ENCODE measurements around the gene EAPP. TPM values are rescaled to one million over a fixed set of nuclear protein-coding genes. Genes with fewer than 3 reads are reported as not detected.
"Not testable (repeated sequence)": the region's sequence is repeated elsewhere in the genome, so short reads cannot be mapped to it uniquely, and the experiment has no call there.

Gene EAPP
- polyA plus RNA-seq, 4 donors, result 62.4 to 80.5 (median 78.1) TPM

DNA sequence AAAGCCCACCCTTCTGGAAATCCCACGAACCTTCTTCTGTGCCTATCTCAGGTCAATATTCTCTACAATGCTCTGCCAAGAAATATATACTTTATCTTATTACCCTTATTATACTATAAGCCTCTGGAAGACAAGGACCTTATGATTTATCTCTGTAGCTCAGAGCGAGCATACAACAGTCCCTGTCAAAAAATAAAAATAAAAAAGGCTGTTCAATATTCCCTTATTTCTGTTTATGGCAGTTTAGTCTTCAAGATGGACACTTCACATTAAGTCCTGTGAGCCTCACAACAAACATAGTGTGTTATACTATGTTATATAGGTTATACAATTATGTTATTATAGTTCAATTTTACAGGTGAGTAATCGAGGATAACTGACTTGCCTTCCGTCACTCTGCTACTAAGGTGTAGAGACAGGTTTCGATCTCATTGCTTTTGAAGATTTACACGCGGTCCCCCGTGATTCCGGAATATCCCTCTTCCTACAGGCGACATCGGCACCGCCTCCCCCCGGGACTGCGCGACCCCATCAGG lies 562 bp downstream of the EAPP start:
- peak in 1 of 4 donors; percentile 13 for DNase-seq (ENCODE audit: low read depth in 4 of 4, low spot score in 3 of 4)

DNA sequence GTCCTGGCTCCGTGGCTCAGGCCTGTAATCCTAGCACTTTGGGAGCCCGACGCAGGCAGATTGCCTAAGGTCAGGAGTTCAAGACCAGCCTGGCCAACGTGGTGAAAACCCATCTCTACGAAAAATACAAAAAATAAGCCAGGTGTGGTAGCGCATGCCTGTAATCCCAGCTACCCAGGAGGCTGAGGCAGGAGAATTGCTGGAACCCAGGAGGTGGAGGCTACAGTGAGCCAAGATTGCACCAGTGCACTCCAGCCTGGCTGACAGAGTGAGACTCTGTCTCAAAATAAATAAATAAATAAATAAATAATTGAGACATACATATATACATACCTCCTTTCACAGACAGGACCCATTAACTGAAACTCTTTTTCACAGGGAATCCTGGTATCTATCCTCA lies 1.4 kb downstream of the EAPP start:
- not testable (repeated sequence) for DNase-seq (ENCODE audit: low read depth in 4 of 4, low spot score in 3 of 4)

GRCh38 chr14:34537677-34538009 lies 1.9 kb downstream of the EAPP start:
- DNase-seq (ENCODE audit: low read depth in 4 of 4, low spot score in 3 of 4), result no peak

- DNase-seq (ENCODE audit: low read depth in 4 of 4, low spot score in 3 of 4), result no peak
These were observed 2.4 kb downstream of the EAPP start for GRCh38 chr14:34536951-34537676.

DNA sequence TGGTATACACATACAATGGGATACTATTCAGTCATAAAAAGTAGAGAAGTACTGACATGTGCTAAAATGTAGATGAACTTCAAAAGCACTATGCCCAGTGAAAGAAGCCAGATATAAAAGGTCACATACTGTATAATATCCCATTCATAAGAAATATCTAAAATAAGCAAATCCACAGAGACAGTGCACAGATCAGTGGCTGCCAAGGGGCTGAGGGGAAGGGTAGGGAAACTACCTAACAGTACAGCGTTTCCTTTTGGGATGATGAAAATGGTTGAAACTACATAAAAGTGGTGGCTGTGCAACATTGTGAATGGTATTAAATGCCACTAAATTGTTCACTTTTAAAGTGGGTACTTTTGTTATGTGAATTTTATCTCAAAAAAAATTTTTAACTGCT lies 11.9 kb downstream of the EAPP start:
- no peak for DNase-seq (ENCODE audit: low read depth in 4 of 4, low spot score in 3 of 4)

- DNase-seq (ENCODE audit: low read depth in 4 of 4, low spot score in 3 of 4), result not testable (repeated sequence)
These were observed 15.3 kb downstream of the EAPP start for GRCh38 chr14:34524216-34524615.

DNA sequence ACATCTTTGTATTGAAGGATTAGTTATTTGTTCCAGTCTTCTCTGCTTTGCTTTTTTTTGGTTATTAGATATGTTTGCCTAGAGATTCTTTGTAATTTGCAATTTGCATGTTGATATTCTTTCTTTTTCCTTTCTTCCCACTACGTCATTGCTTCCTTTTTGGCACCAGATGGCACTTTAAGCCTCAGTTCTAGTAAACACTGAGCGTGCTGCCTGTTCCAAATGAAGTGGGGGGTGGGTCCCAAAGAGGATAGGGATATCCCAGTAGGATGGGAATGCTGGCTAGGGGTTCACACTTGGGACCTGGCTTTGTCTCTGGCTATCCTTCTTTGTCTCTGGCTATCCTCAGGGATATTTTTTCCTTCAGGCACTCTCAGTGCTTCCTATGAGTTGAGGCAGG lies 17.0 kb downstream of the EAPP start:
- no peak for DNase-seq (ENCODE audit: low read depth in 4 of 4, low spot score in 3 of 4)

DNA sequence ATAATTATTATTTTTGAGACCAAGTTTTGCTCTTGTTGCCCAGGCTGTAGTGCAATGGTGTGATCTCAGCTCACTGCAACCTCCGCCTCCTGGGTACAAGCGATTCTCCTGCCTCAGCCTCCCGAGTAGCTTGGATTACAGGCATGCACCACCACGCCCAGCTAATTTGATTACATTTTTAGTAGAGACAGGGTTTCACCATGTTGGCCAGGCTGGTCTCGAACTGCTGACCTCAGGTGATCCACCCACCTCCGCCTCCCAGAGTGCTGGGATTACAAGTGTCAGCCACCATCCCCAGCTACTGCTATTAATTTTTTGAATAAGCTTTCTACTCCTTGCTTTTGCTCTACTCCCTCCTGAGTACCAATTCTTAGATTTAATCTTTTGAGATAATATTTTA lies 18.4 kb downstream of the EAPP start:
- not testable (repeated sequence) for DNase-seq (ENCODE audit: low read depth in 4 of 4, low spot score in 3 of 4)

GRCh38 chr14:34520304-34520970 lies 19.1 kb downstream of the EAPP start:
- DNase-seq (ENCODE audit: low read depth in 4 of 4, low spot score in 3 of 4), result not testable (repeated sequence)

DNA sequence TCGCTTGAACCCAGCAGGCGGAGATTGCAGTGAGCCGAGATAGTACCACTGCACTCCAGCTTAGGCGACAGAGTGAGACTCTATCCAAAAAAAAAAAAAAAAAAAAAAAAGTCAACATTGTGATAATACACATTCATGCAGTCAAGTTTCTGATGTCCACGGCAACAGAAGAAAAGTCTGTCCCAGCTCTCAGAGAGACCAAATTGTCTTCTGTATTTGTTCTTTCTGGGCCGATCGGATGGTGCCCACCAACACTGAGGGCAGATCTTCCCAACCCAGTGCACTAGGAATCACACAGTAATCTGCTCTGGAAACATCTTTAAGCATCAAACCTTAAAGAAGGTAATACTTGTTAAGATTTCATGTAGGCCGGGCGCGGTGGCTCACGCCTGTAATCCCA lies 31.6 kb downstream of the EAPP start:
- no peak for DNase-seq (ENCODE audit: low read depth in 4 of 4, low spot score in 3 of 4)

DNA sequence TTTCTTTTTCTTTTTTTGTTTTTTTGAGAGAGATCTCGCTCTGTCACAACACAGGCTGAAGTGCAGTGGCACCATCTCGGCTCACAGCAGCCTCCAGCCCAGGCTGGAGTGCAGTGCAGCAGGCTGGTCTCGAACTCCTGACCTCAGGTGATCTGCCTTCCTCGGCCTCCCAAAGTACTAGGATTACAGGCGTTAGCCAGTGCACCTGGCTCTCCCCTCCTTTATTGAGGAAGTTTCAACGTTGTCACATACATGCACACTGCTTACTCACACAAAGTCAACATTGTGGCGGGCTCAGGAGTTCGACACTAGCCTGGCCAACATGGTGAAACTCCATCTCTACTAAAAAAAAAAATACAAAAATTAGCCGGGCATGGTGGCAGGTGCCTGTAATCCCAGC lies 32.0 kb downstream of the EAPP start:
- DNase-seq (ENCODE audit: low read depth in 4 of 4, low spot score in 3 of 4), result no peak

DNA sequence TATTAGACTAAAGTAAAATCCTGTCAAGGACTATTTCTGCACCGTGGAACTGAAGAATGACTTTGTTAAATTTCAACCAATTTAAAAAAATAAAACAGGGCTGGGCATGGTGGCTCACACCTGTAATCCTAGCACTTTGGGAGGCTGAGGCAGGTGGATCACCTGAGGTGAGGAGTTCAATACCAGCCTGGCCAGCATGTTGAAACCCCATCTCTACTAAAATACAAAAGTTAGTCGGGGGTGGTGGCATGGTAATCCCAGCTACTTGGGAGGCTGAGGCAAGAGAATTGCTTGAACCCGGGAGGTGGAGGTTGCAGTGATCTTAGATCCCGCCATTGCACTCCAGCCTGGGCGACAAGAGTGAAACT lies 34.4 kb downstream of the EAPP start:
- not testable (repeated sequence) for DNase-seq (ENCODE audit: low read depth in 4 of 4, low spot score in 3 of 4)

DNA sequence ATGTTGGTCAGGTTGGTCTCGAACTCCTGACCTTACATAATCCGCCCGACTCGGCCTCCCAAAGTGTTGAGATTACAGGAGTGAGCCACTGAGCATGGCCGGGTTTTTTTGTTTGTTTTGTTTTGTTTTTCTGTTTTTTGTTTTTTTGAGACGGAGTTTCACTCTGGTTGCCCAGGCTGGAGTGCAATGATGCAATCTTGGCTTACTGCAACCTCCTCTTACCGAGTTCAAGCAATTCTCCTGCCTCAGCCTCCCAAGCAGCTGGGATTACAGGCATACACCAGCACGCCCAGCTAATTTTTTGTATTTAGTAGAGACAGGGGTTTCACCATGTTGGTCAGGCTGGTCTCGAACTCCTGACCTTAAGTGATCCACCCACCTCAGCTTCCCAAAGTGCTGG lies 35.5 kb downstream of the EAPP start:
- not testable (repeated sequence) for DNase-seq (ENCODE audit: low read depth in 4 of 4, low spot score in 3 of 4)

DNA sequence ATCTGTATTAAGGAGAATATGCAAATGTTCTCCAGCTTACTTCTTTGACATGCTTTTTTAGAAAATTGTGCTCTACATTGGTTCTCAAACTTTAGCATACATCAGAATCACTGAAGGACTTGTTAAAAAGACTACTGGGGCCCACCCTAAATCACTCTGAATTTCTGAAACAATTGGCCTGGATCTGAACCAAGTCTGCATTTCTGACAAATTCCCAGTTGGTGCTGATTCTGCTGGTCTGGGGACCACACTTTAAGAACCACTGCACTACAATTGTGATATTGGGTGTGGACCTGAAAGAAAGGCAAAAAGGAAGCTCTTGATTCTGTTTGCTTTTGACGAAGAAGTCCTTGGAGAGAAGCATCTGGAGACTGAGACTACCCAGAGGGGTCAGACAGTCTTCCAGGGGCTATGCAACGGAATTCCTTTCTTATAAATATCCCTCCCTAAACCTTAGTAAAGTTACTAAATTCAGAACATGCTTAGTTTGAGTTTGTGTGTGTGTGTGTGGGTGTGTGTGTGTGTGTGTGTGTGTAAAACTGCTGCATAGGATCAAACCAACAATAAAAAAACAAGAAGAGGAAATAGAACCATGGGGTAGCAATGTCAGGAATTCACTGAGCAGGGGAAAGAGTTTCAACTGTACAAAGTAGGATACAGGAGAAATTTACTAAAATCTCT lies 36.8 kb downstream of the EAPP start:
- no peak for DNase-seq (ENCODE audit: low read depth in 4 of 4, low spot score in 3 of 4)

GRCh38 chr14:34502001-34502400 lies 37.5 kb downstream of the EAPP start:
- no peak for DNase-seq (ENCODE audit: low read depth in 4 of 4, low spot score in 3 of 4)

- DNase-seq (ENCODE audit: low read depth in 4 of 4, low spot score in 3 of 4), result no peak
These were observed 38.4 kb downstream of the EAPP start for GRCh38 chr14:34501004-34501580.

GRCh38 chr14:34498684-34499412 lies 40.7 kb downstream of the EAPP start:
- no peak for DNase-seq (ENCODE audit: low read depth in 4 of 4, low spot score in 3 of 4)

GRCh38 chr14:34496679-34497513 lies 42.6 kb downstream of the EAPP start:
- peak in 1 of 4 donors; percentile 21 for DNase-seq (ENCODE audit: low read depth in 4 of 4, low spot score in 3 of 4)

- no peak for DNase-seq (ENCODE audit: low read depth in 4 of 4, low spot score in 3 of 4)
These were observed 43.4 kb downstream of the EAPP start for GRCh38 chr14:34496007-34496678.

Data from right renal pelvis (tissue), 4 donors.